ENCODE measurements around the gene SUGP2. TPM values are rescaled to one million over a fixed set of nuclear protein-coding genes. Genes with fewer than 3 reads are reported as not detected.
A peak's percentile ranks its signal among the peaks of the same experiment; 100 is the strongest.

The SUGP2 gene
- total and polyA plus RNA-seq, 9 of the 15 experiments (the other 6 are each of a cell fraction or from before 2014, with no cell fraction given): 13.1 to 101 (median 63.1) TPM

DNA sequence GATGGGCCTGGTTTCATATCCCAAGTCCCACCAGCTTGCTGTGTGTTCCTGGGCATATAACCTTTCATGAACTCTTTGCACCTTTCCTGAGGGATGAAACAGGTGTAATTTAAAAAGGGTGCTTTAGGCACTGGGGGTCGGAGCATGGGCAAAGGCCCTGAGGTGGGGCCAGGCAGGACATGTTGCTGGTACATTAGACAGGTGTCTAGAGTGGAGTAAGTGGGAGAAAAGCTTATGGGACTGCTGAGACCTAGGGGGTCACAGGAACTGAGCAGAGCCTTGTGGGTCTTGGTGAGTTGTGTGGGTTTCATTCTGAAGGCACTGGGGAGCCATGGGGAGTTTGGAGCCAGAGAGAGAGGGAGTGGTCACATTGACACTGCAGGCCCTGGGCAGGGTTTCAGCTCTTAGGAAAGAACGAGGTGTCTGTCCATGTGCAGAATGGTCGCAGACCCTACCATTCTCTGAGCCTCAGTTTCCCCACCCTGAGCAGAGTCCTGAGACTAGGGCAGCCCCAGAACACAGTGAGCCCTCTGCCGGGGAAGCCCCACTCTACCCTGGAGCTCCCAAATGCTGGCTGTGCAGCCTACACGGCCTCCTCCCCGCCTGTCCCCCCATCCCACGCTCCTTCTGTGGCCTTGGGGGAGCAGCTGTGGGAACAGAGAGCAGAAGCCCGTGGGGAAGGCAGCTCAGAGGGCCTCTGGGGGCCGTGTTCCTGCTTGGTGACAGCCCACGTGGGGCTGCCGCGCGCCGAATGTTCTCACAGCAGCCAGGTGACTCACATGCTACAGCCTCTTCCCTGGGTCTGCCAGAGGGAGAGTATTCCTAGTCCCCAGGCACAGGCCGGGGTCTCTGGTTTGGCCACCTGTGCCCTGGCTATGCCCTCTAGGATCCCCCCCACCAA lies 85.0 kb downstream of the SUGP2 start:
- H3K27ac ChIP-seq (ENCODE audit: extremely low read depth, low read depth, low read length): no peak overlapping the region
- no peaks in the 10 kb centered on the region; the same call in none of the 2 replicates for H4K20me1 ChIP-seq (replicated peaks; ENCODE audit: control insufficient read depth, insufficient read depth, low read length)
- H3K9me1 ChIP-seq (ENCODE audit: control insufficient read depth, insufficient read depth, low read length): no peaks in the 10 kb centered on the region
- intact Hi-C loops (cut with micrococcal nuclease) (no loop called here), in situ Hi-C loops (cut with MboI) (no loop called here)
- TF ChIP-seq, protein P1, sequence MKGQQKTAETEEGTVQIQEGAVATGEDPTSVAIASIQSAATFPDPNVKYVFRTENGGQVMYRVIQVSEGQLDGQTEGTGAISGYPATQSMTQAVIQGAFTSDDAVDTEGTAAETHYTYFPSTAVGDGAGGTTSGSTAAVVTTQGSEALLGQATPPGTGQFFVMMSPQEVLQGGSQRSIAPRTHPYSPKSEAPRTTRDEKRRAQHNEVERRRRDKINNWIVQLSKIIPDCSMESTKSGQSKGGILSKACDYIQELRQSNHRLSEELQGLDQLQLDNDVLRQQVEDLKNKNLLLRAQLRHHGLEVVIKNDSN (CRISPR knock-in tag; IDR thresholded peaks at IDR 0.05): peak; percentile 22; the same call in 1 of the 2 replicates
- no peak for TF ChIP-seq KLF10 (CRISPR knock-in tag; IDR thresholded peaks at IDR 0.05)
- peak; percentile 51 for TF ChIP-seq RBM25 (IDR thresholded peaks at IDR 0.05; ENCODE audit: low read depth, low read length, severe bottlenecking)
- H3K9ac ChIP-seq (ENCODE audit: insufficient read depth in 1 of 2, low read depth in 2 of 2, low read length in 2 of 2): peak overlapping the region in 1 of 2 experiments; percentile 56; a peak in 2 of 4 replicates
- no peak overlapping the region for H2AFZ ChIP-seq (ENCODE audit: low read depth, low read length)
- peaks cover 0 to 8% of the 10 kb centered on the region in 2 experiments; a peak in 2 of 5 replicates for H3K4me1 ChIP-seq (replicated peaks in 1 of 2; ENCODE audit: control insufficient read depth in 2 of 2, insufficient read depth in 2 of 2, low read length in 2 of 2)
- H3K9me3 ChIP-seq (replicated peaks; ENCODE audit: control insufficient read depth, insufficient read depth, low read depth, low read length): no peaks in the 10 kb centered on the region
- DNase-seq (ENCODE audit: extremely low read depth in 1 of 4, low spot score in 3 of 4) (no peak), ATAC-seq (peak; percentile 24; the same call in 2 of the 3 replicates), FAIRE-seq (no peak)
- ChIA-PET POLR2A (interaction anchor here (0.9 kb wide), 1 partner anchor 8 kb away, joined by 4 read pairs; no protein-coding TSS in a partner anchor), CTCF (ENCODE audit: low intra/inter-chr PET ratio) (no interaction called here)
- H3K27me3 ChIP-seq (ENCODE audit: control insufficient read depth in 2 of 2, insufficient read depth in 2 of 2, low read length in 2 of 2): peaks cover 0 to 21% of the 10 kb centered on the region in 2 experiments; a peak in 1 of 5 replicates
- no peak overlapping the region for H3K4me2 ChIP-seq (ENCODE audit: insufficient read depth, low read length)
- WGBS (ENCODE audit: insufficient coverage, low coverage, missing lambda C conversion rate): 17% methylated on average over 15 of the region's 15 CpGs
- no peaks in the 10 kb centered on the region for H3K36me3 ChIP-seq (ENCODE audit: control insufficient read depth, insufficient read depth, low read length)
- H3K79me2 ChIP-seq (ENCODE audit: control insufficient read depth, insufficient read depth, low read length): no peaks in the 10 kb centered on the region
- no peak overlapping the region for H3K4me3 ChIP-seq
- BruUV-seq (replicated peaks): no TSS peak

Data from K562 (cell line).